ENCODE measurements around the gene WNT4. TPM values are rescaled to one million over a fixed set of nuclear protein-coding genes. Genes with fewer than 3 reads are reported as not detected.

Gene WNT4
- total RNA-seq, 4 donors from 2014 or later, result 9.4 to 18.8 (median 14.5) TPM

DNA sequence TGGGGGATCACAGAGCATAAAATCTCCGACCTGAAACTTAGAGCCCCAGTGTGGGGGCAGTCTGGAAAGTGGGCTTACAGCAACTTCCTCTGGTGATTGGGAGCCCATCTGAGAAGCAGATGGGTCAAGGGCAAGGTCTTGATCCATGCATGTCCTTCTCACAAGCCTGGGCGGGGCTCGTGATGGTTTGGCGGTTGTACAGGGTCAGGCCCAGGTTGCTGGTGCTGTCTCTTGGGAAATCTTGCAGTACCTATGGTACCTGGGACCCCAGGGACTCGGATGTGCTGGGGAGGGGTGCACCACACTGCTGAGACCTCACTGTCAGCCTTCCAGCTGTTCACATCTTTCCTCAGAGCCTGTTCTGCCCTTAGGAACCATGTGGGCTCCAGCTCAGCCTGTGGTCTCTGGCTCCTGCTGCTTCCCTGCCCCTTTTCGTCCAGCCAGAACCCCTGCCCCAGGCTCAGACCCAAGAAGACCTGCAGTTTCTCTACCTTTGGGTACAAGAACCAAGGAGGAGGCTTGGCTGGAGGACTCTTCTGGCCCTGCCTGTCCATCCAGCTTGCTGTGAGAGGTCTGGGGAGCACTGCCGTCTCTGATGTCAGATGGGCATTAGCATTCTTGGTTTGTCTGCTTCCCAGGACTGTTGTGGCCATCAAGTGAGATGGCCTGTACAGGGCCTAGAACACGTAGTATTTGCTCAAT lies 24.5 kb downstream of the WNT4 start:
- intact Hi-C loops (cut with DNase I; ENCODE audit: low total_unique reads), result no loop called here
- H3K4me3 ChIP-seq (ENCODE audit: low read depth, poor library complexity, severe bottlenecking), result no peak overlapping the region
- WGBS, 2 donors, result 64 to 73% methylated on average over 7 to 8 of the region's 8 CpGs
- no peak for TF ChIP-seq POLR2A (IDR thresholded peaks at IDR 0.05)
- TF ChIP-seq, protein P1, sequence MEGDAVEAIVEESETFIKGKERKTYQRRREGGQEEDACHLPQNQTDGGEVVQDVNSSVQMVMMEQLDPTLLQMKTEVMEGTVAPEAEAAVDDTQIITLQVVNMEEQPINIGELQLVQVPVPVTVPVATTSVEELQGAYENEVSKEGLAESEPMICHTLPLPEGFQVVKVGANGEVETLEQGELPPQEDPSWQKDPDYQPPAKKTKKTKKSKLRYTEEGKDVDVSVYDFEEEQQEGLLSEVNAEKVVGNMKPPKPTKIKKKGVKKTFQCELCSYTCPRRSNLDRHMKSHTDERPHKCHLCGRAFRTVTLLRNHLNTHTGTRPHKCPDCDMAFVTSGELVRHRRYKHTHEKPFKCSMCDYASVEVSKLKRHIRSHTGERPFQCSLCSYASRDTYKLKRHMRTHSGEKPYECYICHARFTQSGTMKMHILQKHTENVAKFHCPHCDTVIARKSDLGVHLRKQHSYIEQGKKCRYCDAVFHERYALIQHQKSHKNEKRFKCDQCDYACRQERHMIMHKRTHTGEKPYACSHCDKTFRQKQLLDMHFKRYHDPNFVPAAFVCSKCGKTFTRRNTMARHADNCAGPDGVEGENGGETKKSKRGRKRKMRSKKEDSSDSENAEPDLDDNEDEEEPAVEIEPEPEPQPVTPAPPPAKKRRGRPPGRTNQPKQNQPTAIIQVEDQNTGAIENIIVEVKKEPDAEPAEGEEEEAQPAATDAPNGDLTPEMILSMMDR (IDR thresholded peaks at IDR 0.05), result no peak
- no peak for DNase-seq (ENCODE audit: low spot score in 2 of 2)

DNA sequence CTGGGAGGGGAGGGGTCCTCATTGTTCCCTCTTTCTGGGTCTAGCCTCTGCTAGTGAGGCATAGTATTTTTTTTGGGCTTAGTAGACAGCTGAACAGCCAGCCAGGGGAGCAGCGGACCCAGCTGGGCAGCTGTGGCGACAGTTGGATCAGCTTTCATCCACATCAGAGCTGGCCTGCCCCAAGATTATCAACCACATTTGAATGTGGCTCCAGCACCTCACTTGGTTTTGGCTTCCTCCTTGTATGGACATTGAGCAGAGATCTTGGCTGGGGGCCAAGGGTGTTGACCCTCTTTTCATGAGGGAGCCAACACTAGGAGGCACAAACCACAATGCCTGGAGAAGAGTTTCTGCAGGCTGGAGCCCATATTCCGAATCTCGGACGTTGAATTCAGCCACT lies 25.0 kb downstream of the WNT4 start:
- DNase-seq (ENCODE audit: low spot score in 2 of 2), result no peak
- 59 to 72% methylated on average over 5 of the region's 5 CpGs for WGBS, 2 donors
- intact Hi-C loops (cut with DNase I; ENCODE audit: low total_unique reads), result no loop called here
- no peak for TF ChIP-seq POLR2A (IDR thresholded peaks at IDR 0.05)
- TF ChIP-seq, protein P1 (IDR thresholded peaks at IDR 0.05), result no peak
- no peak overlapping the region for H3K4me3 ChIP-seq (ENCODE audit: low read depth, poor library complexity, severe bottlenecking)

DNA sequence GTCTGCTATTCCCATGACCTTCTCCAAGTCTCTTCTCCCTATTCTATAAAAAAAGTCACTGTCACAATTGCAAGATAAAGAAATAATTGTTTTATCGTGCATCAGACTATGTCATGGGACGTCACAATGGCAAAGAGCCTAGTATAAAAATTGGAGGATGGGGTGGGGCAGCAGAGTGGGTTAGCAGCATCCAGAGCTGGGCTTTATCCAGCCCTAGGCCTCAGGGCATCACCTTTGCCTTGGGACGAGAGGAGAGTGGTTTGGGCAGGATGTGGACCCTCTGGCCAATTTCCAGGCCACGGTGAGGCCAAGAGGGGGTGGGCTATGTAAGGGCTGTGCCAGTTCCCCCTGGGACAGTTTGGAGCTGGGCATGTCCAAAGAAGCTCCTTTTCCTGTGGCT lies 25.7 kb downstream of the WNT4 start:
- TF ChIP-seq POLR2A (IDR thresholded peaks at IDR 0.05), result no peak
- TF ChIP-seq, protein P1 (IDR thresholded peaks at IDR 0.05), result no peak
- WGBS, 2 donors, result 29 to 35% methylated on average over 4 of the region's 4 CpGs
- no peak overlapping the region for H3K4me3 ChIP-seq (ENCODE audit: low read depth, poor library complexity, severe bottlenecking)
- intact Hi-C loops (cut with DNase I; ENCODE audit: low total_unique reads), result no loop called here
- no peak for DNase-seq (ENCODE audit: low spot score in 2 of 2)

DNA sequence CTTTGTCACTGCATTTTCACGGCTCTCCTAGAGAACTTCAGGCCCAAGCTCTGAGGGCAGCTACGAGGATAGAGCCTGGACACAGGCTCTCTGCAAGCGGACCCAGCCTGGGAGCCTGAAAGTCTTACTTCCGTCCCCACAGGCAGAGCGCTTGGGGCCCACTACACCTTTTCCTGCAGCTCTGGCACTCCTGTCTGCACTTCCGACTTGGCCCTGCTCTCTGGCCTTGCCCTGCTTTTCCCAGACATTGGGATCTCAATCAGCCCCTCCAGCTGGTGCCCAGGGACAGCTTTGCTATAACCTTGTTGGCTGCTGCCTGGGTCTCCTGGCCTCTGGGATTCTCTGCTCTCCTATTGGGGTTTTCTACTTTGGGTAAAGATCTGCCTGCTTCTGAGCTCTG lies 27.6 kb downstream of the WNT4 start:
- intact Hi-C loops (cut with DNase I; ENCODE audit: low total_unique reads), result no loop called here
- no peak overlapping the region for H3K4me3 ChIP-seq (ENCODE audit: low read depth, poor library complexity, severe bottlenecking)
- no peak for DNase-seq (ENCODE audit: low spot score in 2 of 2)
- 87 to 89% methylated on average over 6 of the region's 6 CpGs for WGBS, 2 donors
- TF ChIP-seq, protein P1 (IDR thresholded peaks at IDR 0.05), result no peak
- TF ChIP-seq POLR2A (IDR thresholded peaks at IDR 0.05), result no peak

DNA sequence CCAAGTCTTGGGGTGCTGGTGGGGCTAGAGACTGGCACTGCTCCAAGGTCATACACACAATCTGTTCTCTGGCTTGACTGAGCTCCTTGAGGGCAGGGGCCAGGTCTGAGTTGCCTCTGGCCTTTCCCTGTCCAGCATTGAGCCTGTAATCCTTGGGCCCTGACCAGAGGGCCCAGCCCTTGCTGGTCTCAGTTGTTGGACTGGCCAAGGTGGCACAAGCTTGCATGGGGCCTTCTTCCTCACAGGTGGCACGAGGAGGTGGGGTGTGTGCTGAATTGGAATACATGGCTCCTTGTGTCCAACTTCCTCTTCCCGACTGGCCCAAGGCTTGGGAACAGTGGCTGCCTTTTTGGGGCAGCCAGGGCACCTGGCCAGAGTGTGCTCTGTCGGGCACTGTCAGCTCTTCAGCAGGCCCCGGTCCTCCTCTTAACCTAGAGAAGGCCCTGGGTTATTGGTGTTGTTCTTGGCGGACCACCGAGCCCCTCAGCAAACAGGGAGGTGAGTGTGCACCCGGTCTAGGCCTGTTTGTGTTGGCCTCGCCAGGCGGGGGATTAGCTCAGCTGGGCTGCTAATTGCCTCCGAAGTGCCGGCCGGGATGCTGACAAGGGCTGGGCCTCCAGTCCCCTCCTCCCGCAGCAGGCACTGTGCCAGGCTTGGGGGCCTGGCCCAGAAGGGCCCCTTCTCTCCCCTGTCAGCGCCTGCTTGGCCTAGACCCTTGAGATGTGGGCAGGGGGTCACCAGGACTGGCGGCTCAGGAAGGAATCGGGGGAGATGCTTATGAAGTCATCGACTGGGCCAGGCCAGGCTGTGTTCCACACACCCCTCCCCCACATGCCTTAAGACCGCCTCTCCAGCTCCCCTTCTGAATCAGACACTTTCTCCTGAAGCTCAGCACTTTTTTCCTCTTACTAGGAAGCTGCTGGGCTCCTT lies 28.5 kb downstream of the WNT4 start:
- WGBS, 2 donors, result 55 to 58% methylated on average over 16 to 17 of the region's 18 CpGs
- DNase-seq (ENCODE audit: low spot score in 2 of 2), result no peak
- intact Hi-C loops (cut with DNase I; ENCODE audit: low total_unique reads), result no loop called here
- TF ChIP-seq, protein P1 (IDR thresholded peaks at IDR 0.05), result no peak
- TF ChIP-seq POLR2A (IDR thresholded peaks at IDR 0.05), result no peak
- no peak overlapping the region for H3K4me3 ChIP-seq (ENCODE audit: low read depth, poor library complexity, severe bottlenecking)
